Measurements from ENCODE around the gene SCUBE3. TPM values are rescaled to one million over a fixed set of nuclear protein-coding genes. Genes with fewer than 3 reads are reported as not detected.

The SCUBE3 gene
- total RNA-seq, 4 donors from 2014 or later, result 1.5 to 8.8 (median 5.6) TPM

DNA sequence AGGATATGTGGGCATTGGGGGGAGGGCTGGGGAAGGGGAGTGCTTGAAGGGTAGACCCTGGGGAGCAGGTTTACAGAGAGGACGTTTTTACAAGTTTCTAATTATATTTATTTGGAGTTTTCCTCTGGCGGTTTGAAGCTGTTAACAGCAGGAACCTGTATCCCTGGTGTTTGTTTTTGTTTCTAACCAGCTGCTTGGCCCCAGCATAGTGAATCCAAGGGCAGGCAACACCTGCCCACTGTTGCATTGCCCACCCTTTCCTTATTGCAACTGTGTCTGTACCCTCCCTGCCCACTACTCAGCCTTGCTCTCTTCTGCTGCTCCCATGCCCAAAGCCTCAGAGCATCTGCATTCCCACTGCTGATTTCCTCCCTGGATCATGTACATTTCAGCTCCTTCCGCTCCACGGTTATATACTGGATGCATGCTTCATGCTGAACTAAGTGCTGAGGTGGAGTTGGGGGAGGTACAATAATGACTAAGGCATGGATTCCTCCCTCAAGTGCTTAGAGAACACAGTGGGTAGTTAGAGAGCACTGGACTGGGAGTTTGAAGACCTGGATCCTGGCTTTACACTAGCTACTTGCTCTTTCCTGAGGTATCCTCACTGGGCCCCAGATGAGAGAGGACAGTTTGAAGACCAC is 6.0 kb downstream of the SCUBE3 start:
- no peak overlapping the region for H3K4me3 ChIP-seq
- TF ChIP-seq, protein P1, sequence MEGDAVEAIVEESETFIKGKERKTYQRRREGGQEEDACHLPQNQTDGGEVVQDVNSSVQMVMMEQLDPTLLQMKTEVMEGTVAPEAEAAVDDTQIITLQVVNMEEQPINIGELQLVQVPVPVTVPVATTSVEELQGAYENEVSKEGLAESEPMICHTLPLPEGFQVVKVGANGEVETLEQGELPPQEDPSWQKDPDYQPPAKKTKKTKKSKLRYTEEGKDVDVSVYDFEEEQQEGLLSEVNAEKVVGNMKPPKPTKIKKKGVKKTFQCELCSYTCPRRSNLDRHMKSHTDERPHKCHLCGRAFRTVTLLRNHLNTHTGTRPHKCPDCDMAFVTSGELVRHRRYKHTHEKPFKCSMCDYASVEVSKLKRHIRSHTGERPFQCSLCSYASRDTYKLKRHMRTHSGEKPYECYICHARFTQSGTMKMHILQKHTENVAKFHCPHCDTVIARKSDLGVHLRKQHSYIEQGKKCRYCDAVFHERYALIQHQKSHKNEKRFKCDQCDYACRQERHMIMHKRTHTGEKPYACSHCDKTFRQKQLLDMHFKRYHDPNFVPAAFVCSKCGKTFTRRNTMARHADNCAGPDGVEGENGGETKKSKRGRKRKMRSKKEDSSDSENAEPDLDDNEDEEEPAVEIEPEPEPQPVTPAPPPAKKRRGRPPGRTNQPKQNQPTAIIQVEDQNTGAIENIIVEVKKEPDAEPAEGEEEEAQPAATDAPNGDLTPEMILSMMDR (IDR thresholded peaks at IDR 0.05), result no peak
- peak overlapping the region in 2 of 4 donors; percentile 0 to 19 for H3K27ac ChIP-seq (replicated peaks in 1 of 4)
- no peaks in the 10 kb centered on the region for H3K9me3 ChIP-seq
- 52% methylated on average over 4 of the region's 4 CpGs for WGBS
- intact Hi-C loops (cut with DNase I), result no loop called here
- no peaks in the 10 kb centered on the region for H3K36me3 ChIP-seq
- peaks cover 0 to 18% (median 0%) of the 10 kb centered on the region in 4 donors for H3K27me3 ChIP-seq
- no peak for DNase-seq (ENCODE audit: extremely low spot score)
- H3K4me1 ChIP-seq, result peaks cover 31 to 56% (median 46%) of the 10 kb centered on the region in 4 donors

DNA sequence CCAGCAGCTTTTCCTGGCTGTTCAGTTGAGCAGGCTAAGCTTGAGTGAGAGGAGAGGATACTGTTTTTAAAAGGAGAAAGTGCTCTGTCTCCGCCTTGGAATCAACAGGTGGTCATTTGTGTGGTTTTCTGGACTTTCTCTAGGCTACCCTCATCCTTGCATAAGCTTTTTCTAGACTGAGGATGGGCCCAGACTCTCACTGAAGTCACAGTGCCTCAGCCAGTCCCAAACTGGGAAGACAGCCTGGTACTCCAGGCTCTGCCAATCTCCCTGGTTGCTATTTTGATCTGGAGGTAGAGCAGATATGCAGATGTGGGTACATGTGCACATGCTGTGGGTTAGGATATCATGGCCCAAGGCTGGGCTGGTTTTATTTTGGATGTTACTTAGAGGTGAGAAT is 7.0 kb downstream of the SCUBE3 start:
- H3K9me3 ChIP-seq, result no peaks in the 10 kb centered on the region
- TF ChIP-seq, protein P1 (IDR thresholded peaks at IDR 0.05), result no peak
- no peak for TF ChIP-seq EP300 (IDR thresholded peaks at IDR 0.05)
- TF ChIP-seq POLR2A (IDR thresholded peaks at IDR 0.05; ENCODE audit: low read depth), result no peak
- no peak for TF ChIP-seq POLR2AphosphoS5 (IDR thresholded peaks at IDR 0.05)
- H3K27ac ChIP-seq (replicated peaks in 1 of 4), result no peak overlapping the region
- H3K4me1 ChIP-seq, result peaks cover 22 to 47% (median 38%) of the 10 kb centered on the region in 4 donors
- no peaks in the 10 kb centered on the region for H3K36me3 ChIP-seq
- H3K4me3 ChIP-seq, result no peak overlapping the region
- intact Hi-C loops (cut with DNase I), result no loop called here
- 100% methylated on average over 1 of the region's 1 CpG for whole genome bisulfite sequencing
- DNase-seq (ENCODE audit: extremely low spot score), result no peak
- H3K27me3 ChIP-seq, result peaks cover 0 to 9% (median 0%) of the 10 kb centered on the region in 4 donors

DNA sequence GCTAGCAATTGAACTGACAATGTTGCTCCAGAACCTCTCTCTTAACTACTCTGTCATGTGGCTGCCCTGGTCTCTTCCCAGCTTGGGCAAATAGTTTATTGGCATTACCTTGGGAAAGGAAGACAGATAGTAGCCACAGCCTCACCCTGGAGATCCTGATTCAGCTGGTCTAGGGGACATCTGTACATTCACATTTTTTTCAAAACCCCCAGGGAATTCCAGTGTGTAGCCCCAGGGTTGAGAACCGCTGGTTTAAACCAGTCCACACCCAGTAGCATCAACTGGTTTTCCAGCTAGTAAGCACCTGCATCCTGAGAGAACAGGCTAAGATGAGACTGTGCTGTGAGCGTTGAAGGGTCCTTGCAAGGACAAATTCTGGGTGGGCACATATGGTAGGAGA is 9.6 kb downstream of the SCUBE3 start:
- WGBS, result 89% methylated on average over 2 of the region's 2 CpGs

DNA sequence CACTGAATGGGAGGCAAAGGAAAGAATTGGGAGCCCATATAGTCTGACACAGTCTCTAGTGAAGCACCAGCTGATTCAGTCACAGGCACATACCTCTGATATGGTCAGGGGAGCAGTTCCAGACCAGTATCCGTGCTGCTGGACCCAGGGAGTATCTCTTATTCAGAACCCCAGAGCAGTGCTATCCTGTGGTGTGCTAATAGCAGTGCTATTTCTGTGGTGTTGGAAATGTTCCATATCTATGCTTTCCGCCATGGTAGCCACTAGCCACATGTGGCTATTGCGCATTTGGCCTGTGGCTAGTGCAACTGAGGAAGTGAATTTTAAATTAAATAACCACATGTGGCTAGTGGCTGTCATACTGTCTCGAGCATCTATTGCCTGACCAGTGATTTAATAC is 11.0 kb downstream of the SCUBE3 start:
- Histone ChIP-seq H3K27ac (replicated peaks in 1 of 4) (no peak overlapping the region), H3K36me3 (peaks cover 0 to 4% (median 0%) of the 10 kb centered on the region in 4 donors), H3K9me3 (no peaks in the 10 kb centered on the region), H3K4me3 (no peak overlapping the region), H3K27me3 (no peaks in the 10 kb centered on the region), H3K4me1 (peaks cover 0 to 9% (median 7%) of the 10 kb centered on the region in 4 donors)
- TF ChIP-seq POLR2AphosphoS5 (IDR thresholded peaks at IDR 0.05), result no peak
- intact Hi-C loops (cut with DNase I), result no loop called here
- DNase-seq (ENCODE audit: extremely low spot score), result no peak
- 78% methylated on average over 4 of the region's 4 CpGs for WGBS

More for the DNA sequence above, 9.6 kb downstream of the SCUBE3 start:
- Histone ChIP-seq H3K36me3 (no peaks in the 10 kb centered on the region), H3K4me1 (peaks cover 12 to 22% (median 18%) of the 10 kb centered on the region in 4 donors), H3K4me3 (no peak overlapping the region), H3K27me3 (no peaks in the 10 kb centered on the region), H3K9me3 (no peaks in the 10 kb centered on the region), H3K27ac (replicated peaks in 1 of 4) (no peak overlapping the region)
- no peak for TF ChIP-seq POLR2AphosphoS5 (IDR thresholded peaks at IDR 0.05)
- TF ChIP-seq EP300 (IDR thresholded peaks at IDR 0.05), result no peak
- TF ChIP-seq POLR2A (IDR thresholded peaks at IDR 0.05; ENCODE audit: low read depth), result no peak
- intact Hi-C loops (cut with DNase I), result no loop called here
- DNase-seq (ENCODE audit: extremely low spot score), result no peak

DNA sequence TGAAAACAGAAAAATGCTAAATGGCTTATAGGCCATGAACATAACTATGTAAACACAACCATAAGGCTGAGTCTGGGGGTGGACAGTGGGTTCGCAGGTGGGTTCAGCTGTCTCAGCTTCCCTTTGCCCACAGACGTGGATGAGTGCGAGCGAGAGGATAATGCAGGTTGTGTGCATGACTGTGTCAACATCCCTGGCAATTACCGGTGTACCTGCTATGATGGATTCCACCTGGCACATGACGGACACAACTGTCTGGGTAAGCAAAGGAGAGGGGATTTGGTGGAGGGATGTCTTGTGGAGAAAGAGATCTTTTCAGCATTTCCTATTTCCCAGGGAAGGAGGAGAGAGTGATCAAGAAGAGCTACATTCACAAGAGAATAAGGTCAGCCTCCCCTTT is 14.7 kb downstream of the SCUBE3 start:
- DNase-seq (ENCODE audit: extremely low spot score), result no peak
- peaks cover 0 to 12% (median 4%) of the 10 kb centered on the region in 4 donors for H3K36me3 ChIP-seq
- WGBS, result 79% methylated on average over 6 of the region's 6 CpGs
- H3K9me3 ChIP-seq, result no peaks in the 10 kb centered on the region
- no peaks in the 10 kb centered on the region for H3K27me3 ChIP-seq
- no peak overlapping the region for H3K4me3 ChIP-seq
- H3K4me1 ChIP-seq, result peaks cover 14 to 28% (median 23%) of the 10 kb centered on the region in 4 donors
- TF ChIP-seq, protein P1 (IDR thresholded peaks at IDR 0.05), result no peak
- TF ChIP-seq POLR2AphosphoS5 (IDR thresholded peaks at IDR 0.05) (no peak), EP300 (IDR thresholded peaks at IDR 0.05) (no peak), POLR2A (IDR thresholded peaks at IDR 0.05; ENCODE audit: low read depth) (no peak)
- no peak overlapping the region for H3K27ac ChIP-seq (replicated peaks in 1 of 4)
- intact Hi-C loops (cut with DNase I), result no loop called here

DNA sequence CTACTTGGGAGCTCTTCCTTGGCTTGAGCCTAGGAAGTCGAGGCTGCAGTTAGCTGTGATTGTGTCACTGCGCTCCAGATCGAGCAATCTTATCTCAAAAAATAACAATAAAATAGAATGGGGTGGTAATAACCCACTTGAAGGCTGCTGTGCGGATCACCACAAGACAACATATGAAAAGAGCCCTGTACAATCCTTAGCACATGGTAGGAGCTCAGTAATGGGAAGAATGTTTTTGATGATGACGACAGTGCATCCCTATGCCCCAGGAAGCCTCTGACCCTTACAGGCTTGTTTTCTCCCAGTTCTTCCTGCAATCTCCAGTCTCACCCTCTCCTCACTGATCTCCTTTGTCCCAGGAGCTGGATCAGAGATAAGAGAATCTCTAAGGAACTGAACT is 15.5 kb downstream of the SCUBE3 start:
- no peaks in the 10 kb centered on the region for H3K27me3 ChIP-seq
- DNase-seq (ENCODE audit: extremely low spot score), result no peak
- intact Hi-C loops (cut with DNase I), result no loop called here
- H3K4me1 ChIP-seq, result peaks cover 14 to 28% (median 23%) of the 10 kb centered on the region in 4 donors
- H3K9me3 ChIP-seq, result no peaks in the 10 kb centered on the region
- TF ChIP-seq, protein P1 (IDR thresholded peaks at IDR 0.05), result no peak
- no peak for TF ChIP-seq POLR2AphosphoS5 (IDR thresholded peaks at IDR 0.05)
- TF ChIP-seq POLR2A (IDR thresholded peaks at IDR 0.05; ENCODE audit: low read depth), result no peak
- TF ChIP-seq EP300 (IDR thresholded peaks at IDR 0.05), result no peak
- H3K36me3 ChIP-seq, result peaks cover 0 to 20% (median 7%) of the 10 kb centered on the region in 4 donors
- H3K27ac ChIP-seq (replicated peaks in 1 of 4), result peak overlapping the region in 1 of 4 donors; percentile 69
- 93% methylated on average over 5 of the region's 5 CpGs for WGBS
- no peak overlapping the region for H3K4me3 ChIP-seq

Data from esophagus muscularis mucosa (tissue), 4 donors.